HCT116 (cell line): ENCODE results near the gene FLCN. TPM values are rescaled to one million over a fixed set of nuclear protein-coding genes. Genes with fewer than 3 reads are reported as not detected.

Source experiments
- ATAC-seq: fragments of 200-7000 bp; cut with Tn5 transposase; 2 replicates; pipeline ENCODE4 v1.9.1; 2020; ENCODE audit warnings: mild to moderate bottlenecking, moderate library complexity
- BruUV-seq: library from RNA; stranded (reverse); fragments of 400-500 nt; replicated peaks from 2 replicates; lab custom pipeline; 2021; lab: Mats Ljungman, UMichigan
- CTCF ChIA-PET: fragments of 300-600 bp; sonication (Branson Sonifier 250); formaldehyde crosslinking; loops from one replicate; lab custom pipeline; 2021; ENCODE audit warnings: antibody characterized with exemption; lab: Charles Lee
- POLR2A ChIA-PET: fragments of 300-600, 350-600 bp; sonication (Branson Sonifier 250); formaldehyde crosslinking; loops from one replicate; lab custom pipeline; 2021; ENCODE audit warnings: antibody characterized with exemption; lab: Charles Lee
- RAD21 ChIA-PET, 2 experiments: fragments of 300-600 bp; sonication (Branson Sonifier 250); formaldehyde crosslinking; loops; one replicate each; lab custom pipeline; 2023; ENCODE audit warnings: low total read pairs in 2 of 2; ENCODE audit not compliant: uncharacterized antibody in 2 of 2, unreplicated experiment in 2 of 2, low non-redundant PET in 1 of 2; lab: Charles Lee
- DNase-seq: peaks from one replicate; pipeline ENCODE4 v3.0.0-alpha.2; 2010; ENCODE audit warnings: low read depth, low spot score
- H2AFZ ChIP-seq: fragments of 200-600 bp; shearing (Covaris generic), sonication (generic); 2 replicates; pipeline ENCODE4 v1.6.1; 2017; ENCODE audit warnings: low read depth, mixed run types, mixed read lengths, antibody characterized with exemption, low read length; ENCODE audit not compliant: poor library complexity, severe bottlenecking
- H3K27ac ChIP-seq: 2 replicates; pipeline ENCODE4 v1.5.1; 2012; ENCODE audit warnings: low read depth, low read length
- H3K27me3 ChIP-seq: fragments of 200-600 bp; sonication (generic); 2 replicates; pipeline ENCODE4 v1.6.1; 2016; ENCODE audit warnings: mixed run types, low read length, mixed read lengths; ENCODE audit not compliant: insufficient read depth
- H3K36me3 ChIP-seq, 2 experiments: fragments of 200-500 bp in 1 of 2; fragments of 200-600 bp in 1 of 2; sonication (Bioruptor generic) in 1 of 2; sonication (generic) in 1 of 2; 2 replicates each; pipeline versions ENCODE4 v1.5.1 to v1.6.1; 2014 to 2016; ENCODE audit warnings: low read length in 2 of 2, inconsistent platforms in 1 of 2, mixed read lengths in 1 of 2, mixed run types in 1 of 2; ENCODE audit not compliant: insufficient read depth in 2 of 2, control insufficient read depth in 1 of 2
- H3K4me1 ChIP-seq, 2 experiments: fragments of 200-600 bp in 1 of 2; sonication (generic) in 1 of 2; 2 replicates each; pipeline versions ENCODE4 v1.5.1 to v1.6.1; 2012 to 2017; ENCODE audit warnings: low read length in 2 of 2, inconsistent platforms in 1 of 2, mild to moderate bottlenecking in 1 of 2, mixed read lengths in 1 of 2, mixed run types in 1 of 2, moderate library complexity in 1 of 2; ENCODE audit not compliant: insufficient read depth in 2 of 2, control insufficient read depth in 1 of 2
- H3K4me2 ChIP-seq: fragments of 200-600 bp; sonication (generic); 2 replicates; pipeline ENCODE4 v1.6.1; 2017; ENCODE audit warnings: mixed run types, low read length, mixed read lengths
- H3K4me3 ChIP-seq, 2 experiments: fragments of 200-600 bp in 1 of 2; sonication (generic) in 1 of 2; replicated peaks in 1 of 2; 2 replicates each; pipeline ENCODE4 v1.5.1; 2011 to 2016; ENCODE audit warnings: low read length in 2 of 2, control low read depth in 1 of 2, low read depth in 1 of 2, mild to moderate bottlenecking in 1 of 2, mixed read lengths in 1 of 2, mixed run types in 1 of 2
- H3K79me2 ChIP-seq: fragments of 200-600 bp; sonication (generic); 2 replicates; pipeline ENCODE4 v1.6.1; 2017; ENCODE audit warnings: mild to moderate bottlenecking, mixed run types, low read length, moderate library complexity, mixed read lengths; ENCODE audit not compliant: insufficient read depth
- H3K9ac ChIP-seq: fragments of 200-600 bp; sonication (generic); 2 replicates; pipeline ENCODE4 v1.6.1; 2016; ENCODE audit warnings: low read length, mixed read lengths
- H3K9me2 ChIP-seq: fragments of 200-600 bp; sonication (generic), shearing (Covaris generic); 2 replicates; pipeline ENCODE4 v1.6.1; 2017; ENCODE audit warnings: mixed run types, mild to moderate bottlenecking, moderate library complexity; ENCODE audit not compliant: insufficient read depth
- H3K9me3 ChIP-seq, 2 experiments: fragments of 200-500 bp in 1 of 2; fragments of 200-600 bp in 1 of 2; sonication (Bioruptor generic) in 1 of 2; sonication (generic) in 1 of 2; 2 replicates each; pipeline ENCODE4 v1.6.1; 2014 to 2017; ENCODE audit warnings: low read length in 2 of 2, mixed read lengths in 2 of 2, inconsistent platforms in 1 of 2, low read depth in 1 of 2, mild to moderate bottlenecking in 1 of 2, mixed run types in 1 of 2, moderate library complexity in 1 of 2; ENCODE audit not compliant: control insufficient read depth in 1 of 2, insufficient read depth in 1 of 2
- H4K20me1 ChIP-seq: fragments of 200-600 bp; sonication (generic), shearing (Covaris generic); 2 replicates; pipeline ENCODE4 v1.6.1; 2017; ENCODE audit warnings: mixed run types, mild to moderate bottlenecking, moderate library complexity; ENCODE audit not compliant: insufficient read depth
- ATF3 ChIP-seq: IDR thresholded peaks from 2 replicates; pipeline ENCODE4 v1.6.1; 2012
- CBX3 ChIP-seq: IDR thresholded peaks from 2 replicates; pipeline ENCODE4 v1.6.1; 2012; ENCODE audit warnings: low read depth
- CEBPB ChIP-seq: IDR thresholded peaks from 2 replicates; pipeline ENCODE4 v1.6.1; 2012; ENCODE audit warnings: low read depth
- CTCF ChIP-seq, 3 experiments: fragments of 200-600 bp in 1 of 3; sonication (generic) in 1 of 3; IDR thresholded peaks in 2 of 3; conservative IDR thresholded peaks in 1 of 3; 2 replicates each; pipeline ENCODE4 v1.5.1; 2012 to 2017; ENCODE audit warnings: low read depth in 2 of 3, low read length in 2 of 3, antibody characterized with exemption in 1 of 3, borderline replicate concordance in 1 of 3, control low read depth in 1 of 3, mild to moderate bottlenecking in 1 of 3, mixed read lengths in 1 of 3, mixed run types in 1 of 3, moderate library complexity in 1 of 3; ENCODE audit not compliant: insufficient read depth in 1 of 3
- EGR1 ChIP-seq: IDR thresholded peaks from 2 replicates; pipeline ENCODE4 v1.6.1; 2012; ENCODE audit warnings: low read depth
- ELF1 ChIP-seq: IDR thresholded peaks from 2 replicates; pipeline ENCODE4 v1.6.1; 2012; ENCODE audit warnings: low read depth, borderline replicate concordance
- FOSL1 ChIP-seq: IDR thresholded peaks from 2 replicates; pipeline ENCODE4 v1.6.1; 2012; ENCODE audit warnings: low read depth
- JUND ChIP-seq: IDR thresholded peaks from 2 replicates; pipeline ENCODE4 v1.6.1; 2012
- MAX ChIP-seq: IDR thresholded peaks from 2 replicates; pipeline ENCODE4 v1.6.1; 2012
- POLR2A ChIP-seq: IDR thresholded peaks from 2 replicates; pipeline ENCODE4 v1.7.0; 2011; ENCODE audit warnings: borderline replicate concordance; ENCODE audit not compliant: insufficient read depth, insufficient read length; ENCODE audit errors: extremely low read depth
- POLR2AphosphoS5 ChIP-seq: IDR thresholded peaks from 2 replicates; pipeline ENCODE4 v1.6.1; 2011; ENCODE audit warnings: mild to moderate bottlenecking, low read depth, low read length, moderate library complexity
- REST ChIP-seq: IDR thresholded peaks from 2 replicates; pipeline ENCODE4 v1.6.1; 2012; ENCODE audit warnings: low read depth
- SIN3A ChIP-seq: IDR thresholded peaks from 2 replicates; pipeline ENCODE4 v1.6.1; 2012; ENCODE audit warnings: low read depth
- SP1 ChIP-seq: IDR thresholded peaks from 2 replicates; pipeline ENCODE4 v1.6.1; 2012; ENCODE audit warnings: low read depth
- SRF ChIP-seq: IDR thresholded peaks from 2 replicates; pipeline ENCODE4 v1.6.1; 2012; ENCODE audit warnings: low read depth
- YY1 ChIP-seq: IDR thresholded peaks from 2 replicates; pipeline ENCODE4 v1.6.1; 2011; ENCODE audit warnings: low read length, low read depth, moderate library complexity, mild to moderate bottlenecking; ENCODE audit not compliant: insufficient replicate concordance; ENCODE audit errors: extremely low read depth
- ZBTB33 ChIP-seq: IDR thresholded peaks from 2 replicates; pipeline ENCODE4 v1.6.1; 2011; ENCODE audit warnings: mild to moderate bottlenecking, low read length, moderate library complexity; ENCODE audit not compliant: insufficient replicate concordance; ENCODE audit errors: extremely low read depth
- ZFX ChIP-seq: fragments of 450-650 bp; IDR thresholded peaks from 2 replicates; pipeline ENCODE4 v1.6.1; 2017
- intact Hi-C: fragments of 100-400 bp; cut with micrococcal nuclease; formaldehyde crosslinking; loops from 2 replicates; pipeline ENCODE4 v1.10.0; 2022
- total RNA-seq: library from RNA; stranded (reverse); gene quantifications from one replicate; pipeline ENCODE4 v1.2.1, GENCODE V29; 2021; ENCODE audit not compliant: unreplicated experiment

Gene FLCN
- total RNA-seq, 1 experiment from 2014 or later: 23.7 TPM

- BruUV-seq: no TSS peak
- Histone ChIP-seq H3K36me3 (peaks cover 0 to 3% of the 10 kb centered on the region in 2 experiments; a peak in 1 of 4 replicates), H3K9me3 (no peaks in the 10 kb centered on the region), H3K4me1 (peaks cover 13 to 17% of the 10 kb centered on the region in 2 experiments; a peak in 3 of 4 replicates), H3K79me2 (peaks cover 47% of the 10 kb centered on the region), H3K4me3 (peak within 1 kb of the TSS; percentile 85 to 94), H3K4me2 (peak within 1 kb of the TSS; percentile 94), H3K27me3 (no peaks in the 10 kb centered on the region), H4K20me1 (peaks cover 6% of the 10 kb centered on the region; the same call in 1 of the 2 replicates), H3K9me2 (no peaks in the 10 kb centered on the region), H2AFZ (peak within 1 kb of the TSS; percentile 70), H3K9ac (peak within 1 kb of the TSS; percentile 98), H3K27ac (peak within 1 kb of the TSS; percentile 89)
- ChIA-PET CTCF (interaction anchor here (1.7 kb wide), 1 partner anchor 11 kb away, joined by 8 read pairs; no protein-coding TSS in a partner anchor), RAD21 (no interaction called here), POLR2A (interaction anchor here (0.7 to 1.3 kb wide), 3 partner anchors 12 to 273 kb away, joined by 3 read pairs; no protein-coding TSS in a partner anchor)
- ATAC-seq (peak; percentile 94), DNase-seq (peak; percentile 94)
- peak; percentile 75 for TF ChIP-seq POLR2A
- TF ChIP-seq SRF: no peak; the same call in 1 of the 2 replicates
- TF ChIP-seq MAX: peak; percentile 89
- no peak for TF ChIP-seq CTCF (IDR thresholded peaks at IDR 0.05 in 2 of 3, conservative IDR thresholded peaks at IDR 0.05 in 1 of 3; ENCODE audit: borderline replicate concordance in 1 of 3, insufficient read depth in 1 of 3, low read depth in 2 of 3, low read length in 2 of 3)
- TF ChIP-seq ELF1: no peak; the same call in 1 of the 2 replicates
- TF ChIP-seq CBX3: no peak
- TF ChIP-seq ATF3: no peak
- peak; percentile 95 for TF ChIP-seq ZBTB33
- no peak for TF ChIP-seq EGR1
- peak; percentile 54 for TF ChIP-seq SP1
- TF ChIP-seq POLR2AphosphoS5: peak; percentile 67
- no peak for TF ChIP-seq JUND
- no peak for TF ChIP-seq REST
- peak; percentile 77; the same call in 1 of the 2 replicates for TF ChIP-seq ZFX
- peak; percentile 76 for TF ChIP-seq YY1
- TF ChIP-seq FOSL1: no peak
- TF ChIP-seq CEBPB: no peak
- TF ChIP-seq SIN3A: peak; percentile 45; the same call in 1 of the 2 replicates
- intact Hi-C loops: loop anchor here (2.0 kb wide), 1 partner anchor 74 kb away; the partner anchor contains the start of gene PLD6
Measured at GRCh38 chr17:17280613-17281549, 43.9 kb upstream of the FLCN start, which contains the start of gene COPS3. COPS3 (minus strand) TSS chr17:17281246; CDS start chr17:17281186, 60 bp downstream.
